A673 (cell line): Measurements from ENCODE around the gene FA2H.

Experiments
- CTCF ChIP-seq: fragments of 300-800, 200-600 bp; sonication (generic); conservative IDR thresholded peaks from 2 replicates; pipeline ENCODE4 v1.5.1; 2017; ENCODE audit warnings: low read depth, mild to moderate bottlenecking, antibody characterized with exemption, low read length, moderate library complexity, mixed read lengths
- EZH2 ChIP-seq: fragments of 200-600 bp; sonication (generic); IDR thresholded peaks from 2 replicates; pipeline ENCODE4 v1.6.1; 2017; ENCODE audit warnings: borderline replicate concordance, low read depth, mild to moderate bottlenecking, mixed read lengths, antibody characterized with exemption, low read length; ENCODE audit not compliant: poor library complexity, severe bottlenecking

- TF ChIP-seq CTCF (no peak), EZH2 (no peak)
Measured at GRCh38 chr16:74760007-74760767, 14.4 kb downstream of the FA2H start.
